Esophagus (tissue), 2 donors: ENCODE results near the gene SEPTIN3. TPM values are rescaled to one million over a fixed set of nuclear protein-coding genes. Genes with fewer than 3 reads are reported as not detected.

Source experiments
- H3K27ac ChIP-seq, 2 donors: one replicate each; pipeline ENCODE4 v1.5.1; 2013; ENCODE audit warnings: low read depth in 2 of 2, mild to moderate bottlenecking in 2 of 2, inconsistent platforms in 1 of 2, low read length in 1 of 2, moderate library complexity in 1 of 2
- H3K27me3 ChIP-seq, 2 donors: one replicate each; pipeline ENCODE4 v1.6.1; 2013; ENCODE audit warnings: low read length in 2 of 2, control low read depth in 1 of 2, mild to moderate bottlenecking in 1 of 2; ENCODE audit not compliant: insufficient read depth in 2 of 2, control insufficient read depth in 1 of 2
- H3K36me3 ChIP-seq, 2 donors: one replicate each; pipeline ENCODE4 v1.6.1; 2013; ENCODE audit warnings: low read length in 1 of 2; ENCODE audit not compliant: control insufficient read depth in 2 of 2, insufficient read depth in 2 of 2
- H3K4me1 ChIP-seq, 2 donors: one replicate each; pipeline ENCODE4 v1.6.1; 2013; ENCODE audit warnings: low read length in 1 of 2; ENCODE audit not compliant: control insufficient read depth in 2 of 2, insufficient read depth in 2 of 2
- H3K4me3 ChIP-seq, 2 donors: one replicate each; pipeline ENCODE4 v1.5.1; 2013; ENCODE audit warnings: low read length in 2 of 2, mild to moderate bottlenecking in 2 of 2, low read depth in 1 of 2, moderate library complexity in 1 of 2
- H3K9me3 ChIP-seq, 2 donors: one replicate each; pipeline ENCODE4 v1.6.1; 2013; ENCODE audit warnings: mild to moderate bottlenecking in 2 of 2, low read depth in 1 of 2, low read length in 1 of 2, moderate library complexity in 1 of 2; ENCODE audit not compliant: control insufficient read depth in 2 of 2, insufficient read depth in 1 of 2
- WGBS, 2 donors: extraction: QIAGEN DNeasy Blood & Tissue Kit; methylation state at CpG; one replicate each; pipeline ENCODE4 v1.1.7; 2013; 5-methylcytosine and 5-hydroxymethylcytosine counted together
- polyA plus RNA-seq, 2 donors: library from polyadenylated mRNA; stranded (reverse); fragments of 200-250 nt; gene quantifications; one replicate each; pipeline ENCODE4 v1.2.3, GENCODE V29; 2013
- donor health status: healthy with polysubstance abuse.
- donor health status: Bipolar disorder and iron deficiency.

SEPTIN3 gene
- polyA plus RNA-seq, 2 donors, result 0.11 to 0.18 TPM

DNA sequence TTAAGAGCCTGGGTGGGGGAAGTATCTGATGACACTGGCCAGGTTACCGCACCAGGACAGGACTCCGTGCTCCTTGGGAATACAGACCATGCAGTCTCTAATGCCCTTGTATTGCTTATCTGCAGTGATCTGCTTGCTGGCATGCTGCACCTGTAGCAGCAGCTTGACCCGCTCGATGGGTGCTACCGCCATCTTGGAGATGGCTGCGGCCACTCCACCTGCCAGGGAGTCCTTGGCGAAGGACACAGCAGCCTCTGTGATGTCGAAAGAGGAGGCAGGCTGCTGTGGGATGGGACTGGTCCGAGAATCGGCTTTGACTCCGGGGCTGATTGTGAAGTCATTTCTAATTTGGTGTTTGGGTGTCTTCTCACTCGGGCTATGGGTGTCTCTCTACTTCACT is 32.5 kb downstream of the SEPTIN3 start:
- Histone ChIP-seq H3K27ac (no peak overlapping the region), H3K36me3 (peaks cover 0 to 2% of the 10 kb centered on the region in 2 donors), H3K4me1 (peaks cover 0 to 6% of the 10 kb centered on the region in 2 donors), H3K27me3 (no peaks in the 10 kb centered on the region), H3K4me3 (no peak overlapping the region), H3K9me3 (no peaks in the 10 kb centered on the region)
- 94 to 97% methylated on average over 12 of the region's 12 CpGs for WGBS, 2 donors

GRCh38 chr22:42007922-42008321 is 38.7 kb downstream of the SEPTIN3 start:
- no peaks in the 10 kb centered on the region for H3K36me3 ChIP-seq
- H3K9me3 ChIP-seq, result no peaks in the 10 kb centered on the region
- 74 to 78% methylated on average over 4 of the region's 4 CpGs for WGBS, 2 donors
- no peaks in the 10 kb centered on the region for H3K27me3 ChIP-seq
- H3K4me1 ChIP-seq, result no peaks in the 10 kb centered on the region
- H3K27ac ChIP-seq, result no peak overlapping the region
- no peak overlapping the region for H3K4me3 ChIP-seq

DNA sequence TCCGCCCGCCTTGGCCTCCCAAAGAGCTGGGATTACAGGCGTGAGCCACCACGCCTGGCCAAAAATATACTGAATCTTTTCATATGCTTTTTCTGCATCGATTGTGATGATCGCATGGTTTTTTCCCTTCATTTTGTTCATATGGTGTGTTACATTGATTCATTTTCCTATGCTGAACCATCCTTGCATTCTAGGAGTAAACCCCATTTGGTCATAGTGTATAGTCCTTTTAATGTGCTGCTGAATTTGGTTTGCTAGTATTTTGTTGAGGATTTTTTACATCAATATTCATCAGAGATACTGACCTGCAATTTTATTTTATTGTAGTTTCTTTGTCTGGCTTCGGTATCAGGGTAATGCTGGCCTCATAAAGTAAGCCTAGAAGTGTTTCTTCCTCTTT is 41.5 kb downstream of the SEPTIN3 start:
- 94 to 96% methylated on average over 7 of the region's 7 CpGs for WGBS, 2 donors
- no peaks in the 10 kb centered on the region for H3K4me1 ChIP-seq

GRCh38 chr22:42013385-42013784 is 44.1 kb downstream of the SEPTIN3 start:
- WGBS, 2 donors, result 89 to 94% methylated on average over 4 of the region's 4 CpGs
- Histone ChIP-seq H3K36me3 (no peaks in the 10 kb centered on the region), H3K27ac (no peak overlapping the region), H3K27me3 (no peaks in the 10 kb centered on the region), H3K9me3 (no peaks in the 10 kb centered on the region), H3K4me3 (no peak overlapping the region), H3K4me1 (no peaks in the 10 kb centered on the region)

More for the DNA sequence above, 41.5 kb downstream of the SEPTIN3 start:
- no peaks in the 10 kb centered on the region for H3K27me3 ChIP-seq
- no peaks in the 10 kb centered on the region for H3K36me3 ChIP-seq
- H3K4me3 ChIP-seq, result no peak overlapping the region
- no peaks in the 10 kb centered on the region for H3K9me3 ChIP-seq
- no peak overlapping the region for H3K27ac ChIP-seq

- 77 to 84% methylated on average over 10 of the region's 10 CpGs for WGBS, 2 donors
- no peak overlapping the region for H3K27ac ChIP-seq
Measured at GRCh38 chr22:42016111-42016510, 46.9 kb downstream of the SEPTIN3 start.

DNA sequence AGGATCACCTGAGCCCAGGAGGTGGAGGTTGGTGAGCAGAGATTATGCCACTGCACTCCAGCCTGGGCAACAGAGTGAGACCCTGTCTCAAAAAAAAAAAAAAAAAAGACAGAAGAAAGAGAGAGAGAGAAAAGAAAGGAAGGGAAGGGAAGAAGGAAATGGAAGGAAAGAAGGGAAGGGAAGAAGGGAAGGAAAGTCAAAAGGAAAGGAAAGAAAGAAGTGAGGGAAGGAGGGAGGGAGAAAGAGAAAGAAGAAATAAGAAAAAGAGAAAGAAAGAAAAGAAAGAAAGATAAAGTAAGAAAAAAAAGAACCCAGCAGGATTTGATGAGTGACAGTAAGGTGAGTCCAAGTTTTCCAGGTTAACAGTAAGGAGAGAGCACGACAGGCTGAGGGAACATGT is 49.0 kb downstream of the SEPTIN3 start:
- H3K27me3 ChIP-seq, result no peaks in the 10 kb centered on the region
- peaks cover 0 to 3% of the 10 kb centered on the region in 2 donors for H3K4me1 ChIP-seq
- 61 to 62% methylated on average over 1 of the region's 1 CpG for WGBS, 2 donors

More at GRCh38 chr22:42016111-42016510, 46.9 kb downstream of the SEPTIN3 start:
- H3K36me3 ChIP-seq, result no peaks in the 10 kb centered on the region
- no peaks in the 10 kb centered on the region for H3K27me3 ChIP-seq
- no peaks in the 10 kb centered on the region for H3K9me3 ChIP-seq
- H3K4me3 ChIP-seq, result no peak overlapping the region
- H3K4me1 ChIP-seq, result no peaks in the 10 kb centered on the region

More for the DNA sequence above, 49.0 kb downstream of the SEPTIN3 start:
- Histone ChIP-seq H3K27ac (no peak overlapping the region), H3K36me3 (no peaks in the 10 kb centered on the region), H3K4me3 (no peak overlapping the region), H3K9me3 (no peaks in the 10 kb centered on the region)

Other genes starting within 250 kb of the SEPTIN3 start
- gene CCDC134, start 168.8 kb upstream of the SEPTIN3 start, polyA plus RNA-seq, result 1 to 10 TPM; 1.5 to 1.9 TPM
- 10 to 100 TPM; 66.4 to 76.4 TPM for gene SREBF2, start 136.3 kb upstream of the SEPTIN3 start, polyA plus RNA-seq
- under 1 TPM in 1 of 2 donors, not detected in 1; 0.07 TPM for gene SHISA8, start 54.4 kb upstream of the SEPTIN3 start, polyA plus RNA-seq
- under 1 TPM; 0.36 to 0.47 TPM for gene TNFRSF13C, start 42.6 kb upstream of the SEPTIN3 start, polyA plus RNA-seq
- 10 to 100 TPM; 16.5 to 18.8 TPM for gene CENPM, start 22.3 kb upstream of the SEPTIN3 start, polyA plus RNA-seq
- gene WBP2NL, start 29.3 kb downstream of the SEPTIN3 start, polyA plus RNA-seq, result under 1 TPM; 0.13 to 0.59 TPM
- gene NAGA, start 101.4 kb downstream of the SEPTIN3 start, polyA plus RNA-seq, result 10 to 100 TPM in 1 of 2 donors, 1 to 10 TPM in 1; 6.9 to 12.3 TPM
- 10 to 100 TPM in 1 of 2 donors, 1 to 10 TPM in 1; 6.1 to 10.0 TPM for gene PHETA2, start 104.8 kb downstream of the SEPTIN3 start, polyA plus RNA-seq
- gene SMDT1, start 110.3 kb downstream of the SEPTIN3 start, polyA plus RNA-seq, result 100 to 1,000 TPM; 111 to 116 TPM
- 100 to 1,000 TPM in 1 of 2 donors, 10 to 100 TPM in 1; 93.3 to 107 TPM for gene NDUFA6, start 121.3 kb downstream of the SEPTIN3 start, polyA plus RNA-seq
- gene CYP2D6, start 161.4 kb downstream of the SEPTIN3 start, polyA plus RNA-seq, result 1 to 10 TPM; 1.2 to 6.3 TPM